HepG2 (cell line): ENCODE measurements around the gene GALNT10. TPM values are rescaled to one million over a fixed set of nuclear protein-coding genes. Genes with fewer than 3 reads are reported as not detected.

Experiments
- CBFB ChIP-seq: sonication (generic); formaldehyde crosslinking; IDR thresholded peaks from 2 replicates; pipeline ENCODE4 v1.4.0; 2020; ENCODE audit warnings: missing genetic modification reagents
- CHCHD3 ChIP-seq: sonication (generic); formaldehyde crosslinking; IDR thresholded peaks from 2 replicates; pipeline ENCODE4 v1.8.0; 2022; ENCODE audit warnings: mild to moderate bottlenecking, missing genetic modification reagents, moderate library complexity
- E2F5 ChIP-seq: sonication (generic); formaldehyde crosslinking; conservative IDR thresholded peaks from 2 replicates; pipeline ENCODE4 v1.4.0; 2020; ENCODE audit warnings: missing genetic modification reagents
- ERF ChIP-seq: IDR thresholded peaks from 2 replicates; pipeline ENCODE4 v1.6.1; 2018; ENCODE audit warnings: missing biosample characterization, missing genetic modification reagents
- FOXA3 ChIP-seq: IDR thresholded peaks from 2 replicates; pipeline ENCODE4 v1.6.1; 2016; ENCODE audit warnings: missing genetic modification reagents, missing compliant biosample characterization
- HMGA1 ChIP-seq: sonication (generic); formaldehyde crosslinking; conservative IDR thresholded peaks from 2 replicates; pipeline ENCODE4 v1.4.0; 2020; ENCODE audit warnings: missing genetic modification reagents
- KAT8 ChIP-seq: IDR thresholded peaks from 2 replicates; pipeline ENCODE4 v1.6.1; 2016; ENCODE audit warnings: missing genetic modification reagents, missing compliant biosample characterization
- MLLT10 ChIP-seq: sonication (generic); formaldehyde crosslinking; IDR thresholded peaks from 2 replicates; pipeline ENCODE4 v1.4.0; 2020; ENCODE audit warnings: missing genetic modification reagents
- REL ChIP-seq: sonication (generic); formaldehyde crosslinking; conservative IDR thresholded peaks from 2 replicates; pipeline ENCODE4 v1.8.0; 2022; ENCODE audit warnings: mild to moderate bottlenecking, missing genetic modification reagents, moderate library complexity
- REXO4 ChIP-seq: sonication (generic); formaldehyde crosslinking; IDR thresholded peaks from 2 replicates; pipeline ENCODE4 v1.8.0; 2022; ENCODE audit warnings: missing genetic modification reagents, mild to moderate bottlenecking, borderline replicate concordance
- SMAD1 ChIP-seq: sonication (generic); formaldehyde crosslinking; IDR thresholded peaks from 2 replicates; pipeline ENCODE4 v1.4.0; 2020; ENCODE audit warnings: missing genetic modification reagents, low read depth, mild to moderate bottlenecking, borderline replicate concordance
- SP4 ChIP-seq: sonication (generic); formaldehyde crosslinking; IDR thresholded peaks from 2 replicates; pipeline ENCODE4 v1.8.1; 2023; ENCODE audit warnings: mild to moderate bottlenecking, missing genetic modification reagents
- ZBTB4 ChIP-seq: sonication (generic); formaldehyde crosslinking; IDR thresholded peaks from 2 replicates; pipeline ENCODE4 v1.4.0; 2020; ENCODE audit warnings: missing genetic modification reagents, mild to moderate bottlenecking, borderline replicate concordance
- ZEB1 ChIP-seq: IDR thresholded peaks from 2 replicates; pipeline ENCODE4 v1.6.1; 2012; ENCODE audit warnings: mild to moderate bottlenecking, low read depth, inconsistent platforms; ENCODE audit not compliant: insufficient replicate concordance
- ZNF317 ChIP-seq: sonication (generic); formaldehyde crosslinking; IDR thresholded peaks from 2 replicates; pipeline ENCODE4 v1.5.0; 2020; ENCODE audit warnings: mild to moderate bottlenecking, missing genetic modification reagents
- ZNF550 ChIP-seq: sonication (generic); formaldehyde crosslinking; IDR thresholded peaks from 2 replicates; pipeline ENCODE4 v1.4.0; 2020; ENCODE audit warnings: mild to moderate bottlenecking, missing genetic modification reagents, borderline replicate concordance
- ZNF605 ChIP-seq: sonication (generic); formaldehyde crosslinking; IDR thresholded peaks from 2 replicates; pipeline ENCODE4 v1.8.0; 2022; ENCODE audit warnings: mild to moderate bottlenecking, missing genetic modification reagents
- ZSCAN31 ChIP-seq: sonication (generic); formaldehyde crosslinking; IDR thresholded peaks from 2 replicates; pipeline ENCODE4 v1.5.0; 2020; ENCODE audit warnings: low read depth, mild to moderate bottlenecking, missing genetic modification reagents
- polyA plus RNA-seq, 8 experiments: library from polyadenylated mRNA; depleted of rRNA in 3 of 8; stranded (reverse) in 7 of 8; unstranded in 1 of 8; fragments of >200 nt; fragmentation: Illumina TruSeq in 4 of 8; extraction: Trizol in 4 of 8; gene quantifications; 2 replicates each; pipeline versions ENCODE4 v1.2.1 to v1.2.3, GENCODE V29; 2011 to 2016; ENCODE audit warnings: low read depth in 4 of 8, missing spikeins in 1 of 8, mixed read lengths in 1 of 8; ENCODE audit not compliant: insufficient read depth in 1 of 8
- total RNA-seq, 5 experiments: library from RNA; depleted of rRNA; stranded (reverse); fragments of >200 nt; fragmentation: Illumina TruSeq; extraction: Trizol; gene quantifications; 2 replicates each; pipeline ENCODE4 v1.2.3, GENCODE V29; 2016; ENCODE audit warnings: low read depth in 1 of 5
- TF ChIP-seq, protein P1 (sequence below): sonication (generic); formaldehyde crosslinking; IDR thresholded peaks from 2 replicates; pipeline ENCODE4 v1.5.0; 2020; ENCODE audit warnings: missing genetic modification reagents
- TF ChIP-seq, protein P2 (sequence below): sonication (generic); formaldehyde crosslinking; IDR thresholded peaks from 2 replicates; pipeline ENCODE4 v1.9.0; 2022; ENCODE audit warnings: low read depth, missing genetic modification reagents

The GALNT10 gene
- total and polyA plus RNA-seq, 2 of the 13 experiments (the other 11 are each of a cell fraction or from before 2014, with no cell fraction given), result 8.1 to 11.2 TPM

GRCh38 chr5:154405078-154405792 lies 214.7 kb downstream of the GALNT10 start (continued):
- TF ChIP-seq SP4 (CRISPR knock-in tag) (peak; percentile 48; the same call in 1 of the 2 replicates), E2F5 (no peak), ZNF550 (CRISPR knock-in tag) (no peak), CBFB (CRISPR knock-in tag) (no peak), ZBTB4 (no peak), KAT8 (CRISPR knock-in tag) (no peak), REXO4 (no peak), ZNF317 (CRISPR knock-in tag) (no peak), ZSCAN31 (CRISPR knock-in tag) (no peak), ERF (CRISPR knock-in tag) (no peak), ZNF605 (CRISPR knock-in tag) (peak; percentile 46; the same call in 1 of the 2 replicates), FOXA3 (CRISPR knock-in tag) (0 out of 2 replicates have a peak, but pooled peaks have one; percentile 9), REL (no peak), CHCHD3 (CRISPR knock-in tag) (no peak), SMAD1 (CRISPR knock-in tag) (peak; percentile 50; the same call in 1 of the 2 replicates), HMGA1 (CRISPR knock-in tag) (no peak), MLLT10 (CRISPR knock-in tag) (no peak), ZEB1 (no peak)
- TF ChIP-seq, protein P1, sequence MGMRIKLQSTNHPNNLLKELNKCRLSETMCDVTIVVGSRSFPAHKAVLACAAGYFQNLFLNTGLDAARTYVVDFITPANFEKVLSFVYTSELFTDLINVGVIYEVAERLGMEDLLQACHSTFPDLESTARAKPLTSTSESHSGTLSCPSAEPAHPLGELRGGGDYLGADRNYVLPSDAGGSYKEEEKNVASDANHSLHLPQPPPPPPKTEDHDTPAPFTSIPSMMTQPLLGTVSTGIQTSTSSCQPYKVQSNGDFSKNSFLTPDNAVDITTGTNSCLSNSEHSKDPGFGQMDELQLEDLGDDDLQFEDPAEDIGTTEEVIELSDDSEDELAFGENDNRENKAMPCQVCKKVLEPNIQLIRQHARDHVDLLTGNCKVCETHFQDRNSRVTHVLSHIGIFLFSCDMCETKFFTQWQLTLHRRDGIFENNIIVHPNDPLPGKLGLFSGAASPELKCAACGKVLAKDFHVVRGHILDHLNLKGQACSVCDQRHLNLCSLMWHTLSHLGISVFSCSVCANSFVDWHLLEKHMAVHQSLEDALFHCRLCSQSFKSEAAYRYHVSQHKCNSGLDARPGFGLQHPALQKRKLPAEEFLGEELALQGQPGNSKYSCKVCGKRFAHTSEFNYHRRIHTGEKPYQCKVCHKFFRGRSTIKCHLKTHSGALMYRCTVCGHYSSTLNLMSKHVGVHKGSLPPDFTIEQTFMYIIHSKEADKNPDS (CRISPR knock-in tag), result no peak
- TF ChIP-seq, protein P2, sequence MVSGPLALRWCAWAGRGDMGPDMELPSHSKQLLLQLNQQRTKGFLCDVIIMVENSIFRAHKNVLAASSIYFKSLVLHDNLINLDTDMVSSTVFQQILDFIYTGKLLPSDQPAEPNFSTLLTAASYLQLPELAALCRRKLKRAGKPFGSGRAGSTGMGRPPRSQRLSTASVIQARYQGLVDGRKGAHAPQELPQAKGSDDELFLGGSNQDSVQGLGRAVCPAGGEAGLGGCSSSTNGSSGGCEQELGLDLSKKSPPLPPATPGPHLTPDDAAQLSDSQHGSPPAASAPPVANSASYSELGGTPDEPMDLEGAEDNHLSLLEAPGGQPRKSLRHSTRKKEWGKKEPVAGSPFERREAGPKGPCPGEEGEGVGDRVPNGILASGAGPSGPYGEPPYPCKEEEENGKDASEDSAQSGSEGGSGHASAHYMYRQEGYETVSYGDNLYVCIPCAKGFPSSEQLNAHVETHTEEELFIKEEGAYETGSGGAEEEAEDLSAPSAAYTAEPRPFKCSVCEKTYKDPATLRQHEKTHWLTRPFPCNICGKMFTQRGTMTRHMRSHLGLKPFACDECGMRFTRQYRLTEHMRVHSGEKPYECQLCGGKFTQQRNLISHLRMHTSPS (CRISPR knock-in tag), result 0 out of 2 replicates have a peak, but pooled peaks have one; percentile 40
